Pancreas (tissue), 10 donors: ENCODE measurements around the gene MARVELD1. TPM values are rescaled to one million over a fixed set of nuclear protein-coding genes. Genes with fewer than 3 reads are reported as not detected.
"Not testable (repeated sequence)": the region's sequence is repeated elsewhere in the genome, so short reads cannot be mapped to it uniquely, and the experiment has no call there.

Experiments used
- ATAC-seq, 4 donors: fragments of 200-7000 bp; cut with Tn5 transposase; one replicate each; pipeline versions ENCODE4 v1.8.0 to v1.9.1; 2020; ENCODE audit warnings: mild to moderate bottlenecking in 4 of 4, moderate library complexity in 4 of 4
- DNase-seq, 6 donors: peaks; one replicate each; pipeline ENCODE4 v3.0.0-alpha.2; 2020
- FAIRE-seq: peaks from 2 replicates; lab custom pipeline; 2012; peaks lifted over from hg19 to GRCh38; lab: Jason Lieb, UNC
- H3K27ac ChIP-seq, 4 donors: fragments of 200-600 bp; sonication (generic); 1 replicate in 3 of 4; 2 replicates in 1 of 4; pipeline versions ENCODE4 v1.5.0 to v1.8.0; 2020
- H3K27me3 ChIP-seq, 4 donors: fragments of 200-600 bp; one replicate each; pipeline ENCODE4 v1.8.0; 2021
- H3K36me3 ChIP-seq, 3 donors: fragments of 200-600 bp; sonication (generic) in 1 of 3; one replicate each; pipeline versions ENCODE4 v1.5.0 to v1.8.0; 2020 to 2021
- H3K4me1 ChIP-seq, 3 donors: fragments of 200-600 bp; one replicate each; pipeline ENCODE4 v1.8.0; 2021
- H3K4me3 ChIP-seq, 4 donors: fragments of 200-600 bp; sonication (generic) in 2 of 4; one replicate each; pipeline versions ENCODE4 v1.5.0 to v1.8.0; 2020 to 2021
- H3K9me3 ChIP-seq, 4 donors: fragments of 200-600 bp; one replicate each; pipeline ENCODE4 v1.8.0; 2021
- CTCF ChIP-seq, 4 donors: fragments of 200-600 bp; sonication (generic) in 3 of 4; IDR thresholded peaks; one replicate each; pipeline versions ENCODE4 v1.5.0 to v1.8.0; 2021; ENCODE audit warnings: antibody characterized with exemption in 4 of 4
- WGBS, 2 donors: extraction: QIAGEN DNeasy Blood & Tissue Kit; methylation state at CpG; one replicate each; pipeline ENCODE4 v1.1.7; 2013; 5-methylcytosine and 5-hydroxymethylcytosine counted together
- intact Hi-C, 3 donors: fragments of 100-400 bp; cut with DNase I; formaldehyde crosslinking; loops; one replicate each; pipeline versions ENCODE4 v1.11.1 to v1.14.2; 2022
- polyA plus RNA-seq, 2 donors: library from polyadenylated mRNA; stranded (reverse); fragments of 200-250 nt; gene quantifications; one replicate each; pipeline ENCODE4 v1.2.3, GENCODE V29; 2013
- total RNA-seq, 6 donors: library from RNA; stranded (reverse); fragmentation: NEBNext Ultra II Directional in 4 of 6; extraction: Animal tissue kit (Norgen Biotek cat#: 25700) in 4 of 6; gene quantifications; one replicate each; pipeline versions ENCODE4 v1.2.1 to v1.2.4, GENCODE V29; 2021 to 2023
- donor health status: healthy with polysubstance abuse.
- donor health status: DM: no; HTN: no; CAD: no; lungs with moderate emphysema.
- donor health status: DM: no; HTN: no; CAD: no.
- donor health status: control.
- donor health status: control.
- donor health status: Bipolar disorder and iron deficiency.
- donor health status: DM: yes; HTN: yes; CAD: no.
- donor health status: DM: no; HTN: no; CAD: no.
- donor health status: DM: no; HTN: no; CAD: no.
- donor health status: DM: yes; HTN: yes; CAD: no.

The MARVELD1 gene
- total and polyA plus RNA-seq, 8 donors, result 1.8 to 11.8 (median 4.2) TPM

DNA sequence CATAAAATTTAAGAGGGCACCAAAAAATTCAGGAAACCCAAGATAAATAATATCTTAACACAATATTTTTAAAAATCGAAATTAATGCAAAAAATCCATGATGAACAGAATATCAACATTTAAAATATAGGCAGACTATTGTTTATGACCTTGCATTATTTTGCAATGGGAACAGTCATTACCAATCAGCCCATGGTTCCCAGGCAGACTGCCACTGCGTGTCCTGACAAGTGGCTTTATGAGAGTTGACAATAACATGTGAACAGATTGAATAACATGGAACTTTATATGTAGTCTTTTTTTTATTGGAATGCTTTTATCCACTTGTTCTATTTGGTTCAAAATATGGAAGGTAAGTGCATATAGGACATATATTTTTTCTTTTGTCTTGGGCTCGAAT is 23.4 kb upstream of the MARVELD1 start:
- H3K36me3 ChIP-seq, result no peaks in the 10 kb centered on the region
- FAIRE-seq (no peak), ATAC-seq (no peak), DNase-seq (no peak)
- WGBS, 2 donors, result 73 to 86% methylated on average over 3 of the region's 3 CpGs
- intact Hi-C loops, result no loop called here
- TF ChIP-seq CTCF (IDR thresholded peaks at IDR 0.05), result no peak
- no peak overlapping the region for H3K4me3 ChIP-seq
- peaks cover 12 to 25% (median 13%) of the 10 kb centered on the region in 3 donors for H3K4me1 ChIP-seq
- H3K9me3 ChIP-seq, result no peaks in the 10 kb centered on the region
- H3K27ac ChIP-seq, result no peak overlapping the region
- no peaks in the 10 kb centered on the region for H3K27me3 ChIP-seq

DNA sequence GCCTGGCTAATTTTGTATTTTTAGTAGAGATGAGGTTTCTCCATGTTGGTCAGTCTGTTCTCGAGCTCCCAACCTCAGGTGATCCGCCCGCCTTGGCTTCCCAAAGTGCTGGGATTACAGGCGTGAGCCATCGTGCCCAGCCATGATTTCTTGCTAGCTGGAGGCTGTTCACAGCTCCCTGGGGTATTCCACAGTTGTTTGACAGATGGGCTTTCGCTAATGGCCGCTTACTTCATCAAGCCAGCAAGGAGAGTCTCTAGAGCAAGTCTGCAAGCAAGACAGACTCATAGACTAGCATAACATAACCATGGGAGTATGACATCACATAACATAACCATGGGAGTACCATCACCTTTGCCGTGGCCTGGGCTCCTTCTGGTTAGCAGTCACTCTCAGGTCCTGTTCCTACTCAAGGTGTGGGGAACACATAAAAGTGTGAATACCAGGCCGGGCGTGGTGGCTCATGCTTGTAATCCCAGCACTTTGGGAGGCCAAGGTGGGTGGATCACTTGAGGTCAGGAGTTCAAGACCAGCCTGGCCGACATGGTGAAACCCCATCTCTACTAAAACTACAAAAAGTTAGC is 15.4 kb upstream of the MARVELD1 start:
- H3K36me3 ChIP-seq, intact Hi-C loops, H3K4me3 ChIP-seq, ATAC-seq, FAIRE-seq, H3K9me3 ChIP-seq, H3K27me3 ChIP-seq: not testable (repeated sequence)
- Histone ChIP-seq H3K27ac (peak overlapping the region; percentile 17 to 57 (median 32)), H3K4me1 (peaks cover 0 to 11% (median 5%) of the 10 kb centered on the region in 3 donors)
- DNase-seq, result peak in 1 of 6 donors; percentile 23
- WGBS, 2 donors, result 83 to 89% methylated on average over 11 of the region's 11 CpGs

DNA sequence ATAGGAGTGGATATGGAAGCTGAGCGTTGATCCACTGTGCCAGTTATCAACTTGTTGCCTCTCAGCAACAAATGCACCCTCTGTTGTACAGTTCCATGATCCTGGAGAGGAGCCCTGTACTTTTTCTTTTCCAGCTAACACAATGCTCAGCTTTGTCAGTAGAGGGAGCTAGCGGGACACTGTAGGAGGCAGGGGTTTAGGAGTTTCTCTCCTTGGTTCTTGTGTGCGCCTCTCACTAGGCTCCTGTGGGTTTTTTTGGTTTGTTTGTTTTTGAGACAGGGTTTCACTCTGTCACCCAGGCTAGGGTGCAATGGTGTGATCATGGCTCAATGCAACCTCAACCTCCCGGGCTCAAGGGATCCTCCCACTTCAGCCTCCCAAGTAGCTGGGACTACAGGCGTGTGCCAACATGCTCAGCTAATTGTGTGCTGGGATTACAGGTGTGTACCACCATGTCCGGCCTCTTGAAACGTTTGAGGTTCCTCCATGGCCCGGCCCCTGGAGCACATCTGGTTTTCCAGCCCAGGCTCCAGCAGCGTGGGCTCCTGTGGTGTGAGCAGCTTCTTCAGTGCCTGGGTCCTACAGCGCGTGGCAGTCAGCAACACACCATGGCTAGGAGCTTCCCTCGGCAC is 12.0 kb upstream of the MARVELD1 start:
- ATAC-seq (peak; percentile 69 to 89 (median 86)), FAIRE-seq (no peak), DNase-seq (peak in 2 of 6 donors; percentile 50 to 60)
- Histone ChIP-seq H3K27me3 (no peaks in the 10 kb centered on the region), H3K4me3 (no peak overlapping the region), H3K27ac (no peak overlapping the region), H3K9me3 (no peaks in the 10 kb centered on the region), H3K4me1 (peaks cover 0 to 11% (median 5%) of the 10 kb centered on the region in 3 donors), H3K36me3 (no peaks in the 10 kb centered on the region)
- WGBS, 2 donors, result 38 to 41% methylated on average over 12 of the region's 12 CpGs
- peak; percentile 55 to 74 (median 66) for TF ChIP-seq CTCF (IDR thresholded peaks at IDR 0.05)
- intact Hi-C loops, result no loop called here

DNA sequence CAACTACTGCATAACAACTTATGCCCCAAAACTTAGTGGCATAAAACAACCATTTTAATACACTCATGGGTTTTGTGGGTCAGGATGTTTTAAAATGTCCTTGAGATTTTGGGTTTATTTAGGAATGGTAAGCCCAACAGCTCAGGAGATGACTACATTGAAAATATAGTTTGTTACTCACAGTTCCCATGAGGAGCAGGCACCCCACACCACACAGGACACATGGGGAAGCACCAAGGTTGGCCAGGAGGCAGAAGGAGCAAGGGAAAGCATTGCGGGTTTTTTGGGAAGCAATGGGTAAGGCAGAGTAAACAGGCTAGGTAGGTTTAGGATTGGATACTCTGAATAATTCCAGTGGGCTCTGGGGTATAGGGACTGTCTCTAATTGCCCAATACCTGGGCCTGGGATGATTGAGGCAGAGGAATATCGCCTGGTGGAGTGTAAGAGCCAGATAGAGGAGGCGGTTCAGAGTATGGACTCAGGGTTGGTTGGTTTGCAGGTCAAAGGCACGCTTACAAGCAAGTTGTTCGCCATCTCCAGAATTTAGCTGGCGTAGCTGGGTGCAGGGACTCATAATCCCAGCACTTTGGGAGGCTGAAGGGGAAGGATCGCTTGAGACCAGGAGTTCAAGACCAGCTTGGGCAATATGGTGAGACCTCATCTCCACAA is 10.0 kb upstream of the MARVELD1 start:
- no peak for ATAC-seq
- H3K36me3 ChIP-seq, result no peaks in the 10 kb centered on the region
- 87 to 88% methylated on average over 7 of the region's 7 CpGs for WGBS, 2 donors
- no peaks in the 10 kb centered on the region for H3K9me3 ChIP-seq
- no peak overlapping the region for H3K27ac ChIP-seq
- no peak for TF ChIP-seq CTCF (IDR thresholded peaks at IDR 0.05)
- no peak for DNase-seq
- no peaks in the 10 kb centered on the region for H3K27me3 ChIP-seq
- no peak for FAIRE-seq
- H3K4me3 ChIP-seq, result no peak overlapping the region
- H3K4me1 ChIP-seq, result no peaks in the 10 kb centered on the region
- intact Hi-C loops, result no loop called here

- ATAC-seq, result no peak
- no peak overlapping the region for H3K27ac ChIP-seq
- H3K4me3 ChIP-seq, result no peak overlapping the region
- no peaks in the 10 kb centered on the region for H3K36me3 ChIP-seq
- no peak for TF ChIP-seq CTCF (IDR thresholded peaks at IDR 0.05)
- no peak for FAIRE-seq
- H3K27me3 ChIP-seq, result no peaks in the 10 kb centered on the region
- no peak for DNase-seq
- intact Hi-C loops, result no loop called here
- H3K4me1 ChIP-seq, result no peaks in the 10 kb centered on the region
- 64 to 68% methylated on average over 1 of the region's 1 CpG for WGBS, 2 donors
- H3K9me3 ChIP-seq, result no peaks in the 10 kb centered on the region
Observed at GRCh38 chr10:97704341-97704740, 9.2 kb upstream of the MARVELD1 start.
